BE2C (cell line): ENCODE data around the gene PC.
A peak's percentile ranks its signal among the peaks of the same experiment; 100 is the strongest.

Experiments used
- DNase-seq: peaks from one replicate; pipeline ENCODE4 v3.0.0-alpha.2; 2020
- H3K27me3 ChIP-seq: fragments of 250-450 bp; sonication (Bioruptor Pico); 2 replicates; pipeline ENCODE4 v1.5.1; 2020; ENCODE audit warnings: mild to moderate bottlenecking
- H3K36me3 ChIP-seq: fragments of 250-450 bp; sonication (Bioruptor Pico); 2 replicates; pipeline ENCODE4 v1.5.1; 2020; ENCODE audit warnings: mild to moderate bottlenecking
- H3K4me1 ChIP-seq: fragments of 250-450 bp; sonication (Bioruptor Pico); 2 replicates; pipeline ENCODE4 v1.5.1; 2020
- H3K4me3 ChIP-seq: 2 replicates; pipeline ENCODE4 v1.5.1; 2011; ENCODE audit warnings: low read depth, low read length
- H3K9me3 ChIP-seq: fragments of 250-450 bp; sonication (Bioruptor Pico); 2 replicates; pipeline ENCODE4 v1.5.1; 2020
- CTCF ChIP-seq: IDR thresholded peaks from 2 replicates; pipeline ENCODE4 v1.5.1; 2012; ENCODE audit warnings: mild to moderate bottlenecking, low read depth, low read length

The PC gene

DNA sequence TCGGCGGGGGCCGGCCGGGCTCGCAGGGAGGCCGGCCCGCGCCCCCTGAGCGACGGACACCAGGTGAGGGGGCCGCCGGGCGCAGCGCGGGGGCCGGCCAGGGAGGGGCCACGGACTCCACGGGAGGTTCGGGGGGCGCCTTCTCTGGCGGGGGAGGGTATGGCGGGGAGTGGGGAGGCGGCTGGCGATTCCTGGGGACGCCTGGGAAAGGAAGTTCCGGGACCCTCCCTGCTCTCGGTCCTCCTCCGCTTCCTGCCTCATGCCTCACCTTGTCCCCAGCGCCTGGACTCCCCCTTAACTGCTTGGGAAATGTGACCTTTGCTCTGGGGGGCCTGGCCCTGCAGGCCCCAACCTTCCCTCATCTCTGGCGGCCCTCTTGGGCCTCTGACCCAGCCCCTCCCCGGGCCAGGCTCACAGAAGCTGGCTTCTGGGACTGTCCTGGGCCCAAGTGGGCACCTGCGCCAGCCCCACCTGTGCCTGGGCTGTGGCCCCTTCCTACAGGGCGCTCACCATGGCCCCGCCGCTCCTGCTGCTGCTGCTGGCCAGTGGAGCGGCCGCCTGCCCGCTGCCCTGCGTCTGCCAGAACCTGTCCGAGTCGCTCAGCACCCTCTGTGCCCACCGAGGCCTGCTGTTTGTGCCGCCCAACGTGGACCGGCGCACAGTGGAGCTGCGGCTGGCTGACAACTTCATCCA lies 100.8 kb downstream of the PC start:
- Histone ChIP-seq H3K36me3 (peaks cover 35% of the 10 kb centered on the region), H3K27me3 (no peaks in the 10 kb centered on the region), H3K9me3 (no peaks in the 10 kb centered on the region), H3K4me3 (peak overlapping the region; percentile 80), H3K4me1 (peaks cover 7% of the 10 kb centered on the region)
- no peak for TF ChIP-seq CTCF
- no peak for DNase-seq

GRCh38 chr11:66856496-66857233 lies 101.5 kb downstream of the PC start, which contains the start of gene LRFN4:
LRFN4 (plus strand) TSS chr11:66857064; CDS start chr11:66857745, 681 bp downstream.
- peak; percentile 74 for DNase-seq
- Histone ChIP-seq H3K4me3 (peak within 1 kb of the TSS; percentile 80), H3K4me1 (peaks cover 7% of the 10 kb centered on the region), H3K9me3 (no peaks in the 10 kb centered on the region), H3K27me3 (no peaks in the 10 kb centered on the region), H3K36me3 (peaks cover 28% of the 10 kb centered on the region)
- TF ChIP-seq CTCF, result no peak

GRCh38 chr11:66855574-66856495 lies 102.3 kb downstream of the PC start:
- Histone ChIP-seq H3K4me1 (peaks cover 7% of the 10 kb centered on the region), H3K27me3 (no peaks in the 10 kb centered on the region), H3K9me3 (no peaks in the 10 kb centered on the region), H3K4me3 (peak overlapping the region; percentile 80), H3K36me3 (peaks cover 27% of the 10 kb centered on the region)
- TF ChIP-seq CTCF, result no peak
- DNase-seq, result peak; percentile 98

DNA sequence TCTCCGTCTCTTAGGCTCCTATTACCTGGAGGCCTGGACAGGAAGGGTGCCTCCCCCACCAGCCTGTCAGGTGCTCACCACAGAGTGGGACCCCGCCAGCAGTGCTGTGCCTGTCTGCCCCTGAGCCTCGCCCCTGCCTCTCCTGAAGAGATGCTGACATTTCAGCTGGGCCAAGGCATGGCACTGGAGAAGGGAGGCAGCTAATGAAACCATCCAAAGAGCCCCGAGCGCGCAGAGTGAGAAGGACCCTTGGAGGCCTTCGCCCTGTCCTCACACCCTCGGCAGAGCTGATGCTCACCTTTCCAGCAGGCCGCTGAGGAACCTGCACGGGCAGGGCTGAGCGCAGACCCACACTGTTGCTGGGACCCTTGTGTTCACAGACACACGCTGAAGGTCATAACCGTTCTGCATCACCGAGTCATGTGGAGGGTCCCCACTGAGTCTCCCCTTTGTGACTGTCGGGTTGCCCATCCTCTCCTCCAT lies 103.4 kb downstream of the PC start:
- DNase-seq, result no peak
- no peak overlapping the region for H3K4me3 ChIP-seq
- H3K9me3 ChIP-seq, result no peaks in the 10 kb centered on the region
- peaks cover 28% of the 10 kb centered on the region for H3K36me3 ChIP-seq
- H3K27me3 ChIP-seq, result no peaks in the 10 kb centered on the region
- TF ChIP-seq CTCF, result no peak
- H3K4me1 ChIP-seq, result peaks cover 7% of the 10 kb centered on the region

DNA sequence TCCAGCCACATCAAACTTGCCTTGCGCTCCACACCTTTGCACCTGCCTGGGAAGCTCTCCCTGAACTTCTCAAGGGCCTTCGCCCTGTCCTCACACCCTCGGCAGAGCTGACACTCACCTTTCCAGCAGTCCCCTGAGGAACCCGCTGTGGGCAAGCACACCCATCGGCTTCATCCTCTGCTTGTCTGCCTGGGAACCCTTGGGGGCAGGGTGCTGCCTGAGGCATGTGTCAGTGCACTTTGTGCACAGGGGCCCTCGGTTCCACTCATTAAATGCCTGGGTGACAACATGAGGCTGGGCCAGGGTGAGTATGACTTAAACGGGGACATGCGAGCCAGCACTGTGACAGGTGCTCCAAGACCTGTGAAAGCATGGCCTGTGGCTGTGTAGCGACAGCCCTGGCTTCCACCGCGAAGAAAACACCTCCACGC lies 103.9 kb downstream of the PC start:
- no peaks in the 10 kb centered on the region for H3K27me3 ChIP-seq
- no peak for TF ChIP-seq CTCF
- H3K4me3 ChIP-seq, result no peak overlapping the region
- peaks cover 7% of the 10 kb centered on the region for H3K4me1 ChIP-seq
- DNase-seq, result no peak
- no peaks in the 10 kb centered on the region for H3K9me3 ChIP-seq
- H3K36me3 ChIP-seq, result peaks cover 28% of the 10 kb centered on the region
